HCT116 (cell line): Measurements from ENCODE around the gene FOXJ1. TPM values are rescaled to one million over a fixed set of nuclear protein-coding genes. Genes with fewer than 3 reads are reported as not detected.

ENCODE experiments used
- ATAC-seq: fragments of 200-7000 bp; cut with Tn5 transposase; 2 replicates; pipeline ENCODE4 v1.9.1; 2020; ENCODE audit warnings: mild to moderate bottlenecking, moderate library complexity
- BruUV-seq: library from RNA; stranded (reverse); fragments of 400-500 nt; replicated peaks from 2 replicates; lab custom pipeline; 2021; lab: Mats Ljungman, UMichigan
- CTCF ChIA-PET: fragments of 300-600 bp; sonication (Branson Sonifier 250); formaldehyde crosslinking; loops from one replicate; lab custom pipeline; 2021; ENCODE audit warnings: antibody characterized with exemption; lab: Charles Lee
- POLR2A ChIA-PET: fragments of 300-600, 350-600 bp; sonication (Branson Sonifier 250); formaldehyde crosslinking; loops from one replicate; lab custom pipeline; 2021; ENCODE audit warnings: antibody characterized with exemption; lab: Charles Lee
- RAD21 ChIA-PET, 2 experiments: fragments of 300-600 bp; sonication (Branson Sonifier 250); formaldehyde crosslinking; loops; one replicate each; lab custom pipeline; 2023; ENCODE audit warnings: low total read pairs in 2 of 2; ENCODE audit not compliant: uncharacterized antibody in 2 of 2, unreplicated experiment in 2 of 2, low non-redundant PET in 1 of 2; lab: Charles Lee
- DNase-seq: peaks from one replicate; pipeline ENCODE4 v3.0.0-alpha.2; 2010; ENCODE audit warnings: low read depth, low spot score
- H2AFZ ChIP-seq: fragments of 200-600 bp; shearing (Covaris generic), sonication (generic); 2 replicates; pipeline ENCODE4 v1.6.1; 2017; ENCODE audit warnings: low read depth, mixed run types, mixed read lengths, antibody characterized with exemption, low read length; ENCODE audit not compliant: poor library complexity, severe bottlenecking
- H3K27ac ChIP-seq: 2 replicates; pipeline ENCODE4 v1.5.1; 2012; ENCODE audit warnings: low read depth, low read length
- H3K27me3 ChIP-seq: fragments of 200-600 bp; sonication (generic); 2 replicates; pipeline ENCODE4 v1.6.1; 2016; ENCODE audit warnings: mixed run types, low read length, mixed read lengths; ENCODE audit not compliant: insufficient read depth
- H3K36me3 ChIP-seq, 2 experiments: fragments of 200-500 bp in 1 of 2; fragments of 200-600 bp in 1 of 2; sonication (Bioruptor generic) in 1 of 2; sonication (generic) in 1 of 2; 2 replicates each; pipeline versions ENCODE4 v1.5.1 to v1.6.1; 2014 to 2016; ENCODE audit warnings: low read length in 2 of 2, inconsistent platforms in 1 of 2, mixed read lengths in 1 of 2, mixed run types in 1 of 2; ENCODE audit not compliant: insufficient read depth in 2 of 2, control insufficient read depth in 1 of 2
- H3K4me1 ChIP-seq, 2 experiments: fragments of 200-600 bp in 1 of 2; sonication (generic) in 1 of 2; 2 replicates each; pipeline versions ENCODE4 v1.5.1 to v1.6.1; 2012 to 2017; ENCODE audit warnings: low read length in 2 of 2, inconsistent platforms in 1 of 2, mild to moderate bottlenecking in 1 of 2, mixed read lengths in 1 of 2, mixed run types in 1 of 2, moderate library complexity in 1 of 2; ENCODE audit not compliant: insufficient read depth in 2 of 2, control insufficient read depth in 1 of 2
- H3K4me2 ChIP-seq: fragments of 200-600 bp; sonication (generic); 2 replicates; pipeline ENCODE4 v1.6.1; 2017; ENCODE audit warnings: mixed run types, low read length, mixed read lengths
- H3K4me3 ChIP-seq, 2 experiments: fragments of 200-600 bp in 1 of 2; sonication (generic) in 1 of 2; replicated peaks in 1 of 2; 2 replicates each; pipeline ENCODE4 v1.5.1; 2011 to 2016; ENCODE audit warnings: low read length in 2 of 2, control low read depth in 1 of 2, low read depth in 1 of 2, mild to moderate bottlenecking in 1 of 2, mixed read lengths in 1 of 2, mixed run types in 1 of 2
- H3K79me2 ChIP-seq: fragments of 200-600 bp; sonication (generic); 2 replicates; pipeline ENCODE4 v1.6.1; 2017; ENCODE audit warnings: mild to moderate bottlenecking, mixed run types, low read length, moderate library complexity, mixed read lengths; ENCODE audit not compliant: insufficient read depth
- H3K9ac ChIP-seq: fragments of 200-600 bp; sonication (generic); 2 replicates; pipeline ENCODE4 v1.6.1; 2016; ENCODE audit warnings: low read length, mixed read lengths
- H3K9me2 ChIP-seq: fragments of 200-600 bp; sonication (generic), shearing (Covaris generic); 2 replicates; pipeline ENCODE4 v1.6.1; 2017; ENCODE audit warnings: mixed run types, mild to moderate bottlenecking, moderate library complexity; ENCODE audit not compliant: insufficient read depth
- H3K9me3 ChIP-seq, 2 experiments: fragments of 200-500 bp in 1 of 2; fragments of 200-600 bp in 1 of 2; sonication (Bioruptor generic) in 1 of 2; sonication (generic) in 1 of 2; 2 replicates each; pipeline ENCODE4 v1.6.1; 2014 to 2017; ENCODE audit warnings: low read length in 2 of 2, mixed read lengths in 2 of 2, inconsistent platforms in 1 of 2, low read depth in 1 of 2, mild to moderate bottlenecking in 1 of 2, mixed run types in 1 of 2, moderate library complexity in 1 of 2; ENCODE audit not compliant: control insufficient read depth in 1 of 2, insufficient read depth in 1 of 2
- H4K20me1 ChIP-seq: fragments of 200-600 bp; sonication (generic), shearing (Covaris generic); 2 replicates; pipeline ENCODE4 v1.6.1; 2017; ENCODE audit warnings: mixed run types, mild to moderate bottlenecking, moderate library complexity; ENCODE audit not compliant: insufficient read depth
- CEBPB ChIP-seq: IDR thresholded peaks from 2 replicates; pipeline ENCODE4 v1.6.1; 2012; ENCODE audit warnings: low read depth
- CTCF ChIP-seq, 3 experiments: fragments of 200-600 bp in 1 of 3; sonication (generic) in 1 of 3; IDR thresholded peaks in 2 of 3; conservative IDR thresholded peaks in 1 of 3; 2 replicates each; pipeline ENCODE4 v1.5.1; 2012 to 2017; ENCODE audit warnings: low read depth in 2 of 3, low read length in 2 of 3, antibody characterized with exemption in 1 of 3, borderline replicate concordance in 1 of 3, control low read depth in 1 of 3, mild to moderate bottlenecking in 1 of 3, mixed read lengths in 1 of 3, mixed run types in 1 of 3, moderate library complexity in 1 of 3; ENCODE audit not compliant: insufficient read depth in 1 of 3
- ELF1 ChIP-seq: IDR thresholded peaks from 2 replicates; pipeline ENCODE4 v1.6.1; 2012; ENCODE audit warnings: low read depth, borderline replicate concordance
- EZH2 ChIP-seq: fragments of 200-600 bp; sonication (generic); IDR thresholded peaks from 2 replicates; pipeline ENCODE4 v1.6.1; 2017; ENCODE audit warnings: antibody characterized with exemption, mixed run types
- EZH2phosphoT487 ChIP-seq: fragments of 200-600 bp; IDR thresholded peaks from 2 replicates; pipeline ENCODE4 v1.6.1; 2018; ENCODE audit warnings: antibody characterized with exemption, borderline replicate concordance
- FOSL1 ChIP-seq: IDR thresholded peaks from 2 replicates; pipeline ENCODE4 v1.6.1; 2012; ENCODE audit warnings: low read depth
- POLR2A ChIP-seq: IDR thresholded peaks from 2 replicates; pipeline ENCODE4 v1.7.0; 2011; ENCODE audit warnings: borderline replicate concordance; ENCODE audit not compliant: insufficient read depth, insufficient read length; ENCODE audit errors: extremely low read depth
- POLR2AphosphoS5 ChIP-seq: IDR thresholded peaks from 2 replicates; pipeline ENCODE4 v1.6.1; 2011; ENCODE audit warnings: mild to moderate bottlenecking, low read depth, low read length, moderate library complexity
- SIN3A ChIP-seq: IDR thresholded peaks from 2 replicates; pipeline ENCODE4 v1.6.1; 2012; ENCODE audit warnings: low read depth
- TCF7L2 ChIP-seq: IDR thresholded peaks from 2 replicates; pipeline ENCODE4 v1.7.0; 2011; ENCODE audit warnings: borderline replicate concordance, inconsistent platforms; ENCODE audit not compliant: insufficient read depth, insufficient read length; ENCODE audit errors: extremely low read depth
- YY1 ChIP-seq: IDR thresholded peaks from 2 replicates; pipeline ENCODE4 v1.6.1; 2011; ENCODE audit warnings: low read length, low read depth, moderate library complexity, mild to moderate bottlenecking; ENCODE audit not compliant: insufficient replicate concordance; ENCODE audit errors: extremely low read depth
- ZNF274 ChIP-seq: fragments of 200-500 bp; sonication (Bioruptor generic); IDR thresholded peaks from 2 replicates; pipeline ENCODE4 v1.6.1; 2014; ENCODE audit warnings: mild to moderate bottlenecking, low read depth, low read length, inconsistent platforms
- intact Hi-C: fragments of 100-400 bp; cut with micrococcal nuclease; formaldehyde crosslinking; loops from 2 replicates; pipeline ENCODE4 v1.10.0; 2022
- total RNA-seq: library from RNA; stranded (reverse); gene quantifications from one replicate; pipeline ENCODE4 v1.2.1, GENCODE V29; 2021; ENCODE audit not compliant: unreplicated experiment
- TF ChIP-seq, protein P1 (sequence below): IDR thresholded peaks from 2 replicates; pipeline ENCODE4 v1.6.1; 2011; ENCODE audit warnings: mild to moderate bottlenecking, low read length, moderate library complexity; ENCODE audit not compliant: insufficient replicate concordance; ENCODE audit errors: extremely low read depth

FOXJ1 gene
- total RNA-seq, 1 experiment from 2014 or later: 0.61 TPM

DNA sequence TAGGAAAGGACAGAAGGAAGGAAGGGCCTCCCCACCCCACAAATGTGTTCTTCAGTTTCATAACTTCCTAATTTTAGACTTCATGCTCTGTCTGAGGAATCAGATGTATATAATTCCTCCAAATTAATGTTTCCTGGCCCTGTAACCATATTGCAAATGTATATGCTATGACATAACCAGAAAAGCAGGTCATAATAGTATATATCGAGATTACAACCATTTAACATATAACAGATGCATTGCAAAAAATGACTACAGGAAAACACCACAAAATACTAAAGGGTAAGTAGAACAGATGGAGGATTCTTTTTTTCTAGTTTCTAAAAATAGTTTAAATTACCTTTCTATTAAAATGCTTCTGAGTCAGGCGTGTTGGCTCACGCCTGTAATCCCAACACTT, 34.3 kb downstream of the FOXJ1 start (continued):
- TF ChIP-seq CTCF (IDR thresholded peaks at IDR 0.05 in 2 of 3, conservative IDR thresholded peaks at IDR 0.05 in 1 of 3; ENCODE audit: borderline replicate concordance in 1 of 3, insufficient read depth in 1 of 3, low read depth in 2 of 3, low read length in 2 of 3) (no peak), TCF7L2 (no peak), ZNF274 (no peak), EZH2phosphoT487 (no peak)
- TF ChIP-seq, protein P1, sequence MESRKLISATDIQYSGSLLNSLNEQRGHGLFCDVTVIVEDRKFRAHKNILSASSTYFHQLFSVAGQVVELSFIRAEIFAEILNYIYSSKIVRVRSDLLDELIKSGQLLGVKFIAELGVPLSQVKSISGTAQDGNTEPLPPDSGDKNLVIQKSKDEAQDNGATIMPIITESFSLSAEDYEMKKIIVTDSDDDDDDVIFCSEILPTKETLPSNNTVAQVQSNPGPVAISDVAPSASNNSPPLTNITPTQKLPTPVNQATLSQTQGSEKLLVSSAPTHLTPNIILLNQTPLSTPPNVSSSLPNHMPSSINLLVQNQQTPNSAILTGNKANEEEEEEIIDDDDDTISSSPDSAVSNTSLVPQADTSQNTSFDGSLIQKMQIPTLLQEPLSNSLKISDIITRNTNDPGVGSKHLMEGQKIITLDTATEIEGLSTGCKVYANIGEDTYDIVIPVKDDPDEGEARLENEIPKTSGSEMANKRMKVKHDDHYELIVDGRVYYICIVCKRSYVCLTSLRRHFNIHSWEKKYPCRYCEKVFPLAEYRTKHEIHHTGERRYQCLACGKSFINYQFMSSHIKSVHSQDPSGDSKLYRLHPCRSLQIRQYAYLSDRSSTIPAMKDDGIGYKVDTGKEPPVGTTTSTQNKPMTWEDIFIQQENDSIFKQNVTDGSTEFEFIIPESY: no peak

DNA sequence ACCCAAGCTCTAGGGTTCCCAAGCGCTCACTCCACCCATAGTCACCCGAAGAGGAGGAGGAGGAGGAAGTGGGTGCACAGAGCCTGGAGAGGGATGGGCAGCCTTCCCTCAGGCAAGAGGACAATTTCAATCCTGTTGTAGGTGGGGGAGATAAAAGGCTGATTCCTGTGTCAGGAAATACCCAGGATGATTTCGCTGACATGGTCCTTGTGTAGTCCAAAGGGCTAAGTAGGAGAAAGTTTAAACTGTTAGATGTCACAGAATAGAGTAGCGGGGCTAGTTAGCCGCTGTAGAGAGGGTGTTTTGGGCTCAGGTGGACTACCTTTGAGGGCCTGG, 36.2 kb downstream of the FOXJ1 start:
- Histone ChIP-seq H3K79me2 (peaks cover 26% of the 10 kb centered on the region), H4K20me1 (no peaks in the 10 kb centered on the region), H3K9me3 (no peaks in the 10 kb centered on the region), H3K27ac (peak overlapping the region; percentile 89), H3K4me2 (peak overlapping the region; percentile 85), H3K4me3 (peak overlapping the region; percentile 78 to 95), H3K9ac (peak overlapping the region; percentile 77), H3K36me3 (peaks cover 14 to 18% of the 10 kb centered on the region in 2 experiments; a peak in 3 of 4 replicates), H3K4me1 (peaks cover 12 to 26% of the 10 kb centered on the region in 2 experiments), H3K27me3 (no peaks in the 10 kb centered on the region), H3K9me2 (no peaks in the 10 kb centered on the region), H2AFZ (no peak overlapping the region)
- intact Hi-C loops: loop anchor here (5.0 to 10.0 kb wide), 2 partner anchors 78 to 200 kb away; partner anchors contain the start of genes EVPL and MRPL38
- no TSS peak for BruUV-seq
- no peak for ATAC-seq
- no peak for DNase-seq
- RAD21 ChIA-PET: no interaction called here
- CTCF ChIA-PET: interaction anchor here (1.2 to 3.1 kb wide), 3 partner anchors 91 to 175 kb away, joined by 3 to 17 read pairs (median 5); no protein-coding TSS in a partner anchor
- POLR2A ChIA-PET: interaction anchor here (1.3 to 2.6 kb wide), 4 partner anchors 10 to 166 kb away, joined by 3 to 10 read pairs (median 3); partner anchors contain the start of gene EVPL
- TF ChIP-seq YY1 (no peak), ELF1 (no peak), FOSL1 (no peak), EZH2 (no peak), POLR2AphosphoS5 (no peak), POLR2A (no peak), CEBPB (no peak), SIN3A (no peak)
